SK-MEL-5 (cell line): ENCODE results near the gene CTNNA3. TPM values are rescaled to one million over a fixed set of nuclear protein-coding genes. Genes with fewer than 3 reads are reported as not detected.
"Not testable (repeated sequence)": the region's sequence is repeated elsewhere in the genome, so short reads cannot be mapped to it uniquely, and the experiment has no call there.

Experiments used
- DNase-seq: peaks from one replicate; pipeline ENCODE4 v3.0.0-alpha.2; 2016; ENCODE audit warnings: low read depth, low spot score
- in situ Hi-C: cut with HindIII; loops from 2 replicates; pipeline ENCODE4 v1.10.0; 2016; ENCODE audit warnings: low sequenced_read_pairs, high pct_unique_total_duplicates, low pct_unique_long_range_greater_than_20kb
- total RNA-seq: library from RNA; depleted of rRNA; stranded (reverse); fragments of >200 nt; shearing (Covaris generic); gene quantifications from 2 replicates; pipeline ENCODE4 v1.2.3, GENCODE V29; 2014

CTNNA3 gene
- total RNA-seq, 1 experiment from 2014 or later = not detected

- in situ Hi-C loops = no loop called here
- no peak for DNase-seq
Observed at GRCh38 chr10:67476201-67476600, 219.8 kb downstream of the CTNNA3 start.

DNA sequence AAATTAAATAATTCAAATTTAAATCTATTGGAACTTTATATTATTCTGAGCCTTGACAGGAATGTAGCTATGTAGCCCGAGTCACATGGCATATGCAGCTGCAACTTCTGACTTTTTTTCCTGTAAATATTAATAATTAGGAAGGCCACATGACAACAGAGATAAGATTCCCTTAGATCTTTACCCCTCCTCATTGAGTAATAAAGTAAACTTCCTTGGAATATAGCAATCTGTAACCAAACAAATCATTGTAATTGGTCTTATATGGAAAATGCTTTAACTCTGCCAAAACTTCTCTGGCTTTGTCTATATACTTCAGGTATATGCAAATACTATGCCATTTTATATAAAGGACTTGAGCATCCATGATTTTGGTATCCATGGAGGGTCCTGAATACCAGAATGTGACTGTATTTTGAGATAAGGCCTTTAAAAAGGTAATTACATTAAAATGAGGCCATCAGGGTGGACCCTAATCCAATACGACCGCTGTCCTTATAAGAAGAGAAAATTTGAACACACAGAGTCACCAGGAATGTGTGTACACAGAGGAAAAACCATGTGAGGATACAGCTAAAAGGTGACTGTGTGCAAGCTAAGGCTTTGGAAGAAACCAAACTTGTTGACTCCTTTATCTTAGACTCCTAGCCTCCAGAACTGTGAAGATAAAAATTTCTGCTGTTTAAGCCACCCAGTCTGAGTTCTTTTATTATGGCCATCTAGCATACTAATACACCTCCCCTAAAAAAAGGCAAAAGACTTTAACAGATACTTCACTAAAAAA is 222.0 kb downstream of the CTNNA3 start:
- in situ Hi-C loops = no loop called here

DNA sequence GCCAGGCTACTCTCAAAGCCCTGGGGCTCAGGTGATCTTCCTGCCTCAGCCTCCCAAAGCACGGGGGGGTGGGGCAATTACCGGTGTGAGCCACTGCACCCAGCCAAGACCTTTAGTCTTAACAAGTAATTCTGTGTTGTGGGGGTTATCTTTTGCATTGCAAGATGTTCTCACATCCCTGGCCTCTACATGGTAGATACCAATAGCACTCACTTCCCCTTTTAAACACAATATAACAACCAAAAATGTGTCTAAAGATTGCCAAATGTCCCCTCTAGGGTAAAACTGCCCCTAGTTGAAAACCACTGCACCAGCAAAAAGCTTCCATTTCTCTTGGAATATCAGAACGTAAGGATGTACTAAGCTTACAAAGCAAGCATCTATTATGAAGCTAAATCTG is 225.0 kb downstream of the CTNNA3 start:
- DNase-seq = no peak
- in situ Hi-C loops = no loop called here

More for the DNA sequence above, 222.0 kb downstream of the CTNNA3 start:
- DNase-seq = no peak

GRCh38 chr10:67464278-67464677 is 231.7 kb downstream of the CTNNA3 start:
- no peak for DNase-seq
- in situ Hi-C loops = no loop called here

DNA sequence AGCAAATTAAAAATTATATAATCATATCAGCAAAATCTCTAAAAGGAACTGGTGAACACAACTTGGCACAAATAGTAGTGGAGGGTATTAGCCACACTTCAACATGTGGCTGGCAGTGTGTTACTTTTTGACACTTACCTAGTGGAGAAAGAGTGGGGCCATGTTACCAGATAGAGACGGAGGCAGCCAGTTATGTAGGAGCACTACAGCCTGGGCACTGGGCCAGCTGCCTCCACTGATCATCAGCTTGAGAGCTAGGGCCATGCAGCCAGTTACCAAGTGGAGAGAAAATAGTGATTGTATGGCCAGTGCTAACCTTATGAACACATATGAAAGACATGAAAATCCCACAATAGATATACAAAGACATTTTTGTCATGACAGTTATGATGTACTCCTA is 243.1 kb downstream of the CTNNA3 start:
- no peak for DNase-seq
- in situ Hi-C loops = no loop called here

DNA sequence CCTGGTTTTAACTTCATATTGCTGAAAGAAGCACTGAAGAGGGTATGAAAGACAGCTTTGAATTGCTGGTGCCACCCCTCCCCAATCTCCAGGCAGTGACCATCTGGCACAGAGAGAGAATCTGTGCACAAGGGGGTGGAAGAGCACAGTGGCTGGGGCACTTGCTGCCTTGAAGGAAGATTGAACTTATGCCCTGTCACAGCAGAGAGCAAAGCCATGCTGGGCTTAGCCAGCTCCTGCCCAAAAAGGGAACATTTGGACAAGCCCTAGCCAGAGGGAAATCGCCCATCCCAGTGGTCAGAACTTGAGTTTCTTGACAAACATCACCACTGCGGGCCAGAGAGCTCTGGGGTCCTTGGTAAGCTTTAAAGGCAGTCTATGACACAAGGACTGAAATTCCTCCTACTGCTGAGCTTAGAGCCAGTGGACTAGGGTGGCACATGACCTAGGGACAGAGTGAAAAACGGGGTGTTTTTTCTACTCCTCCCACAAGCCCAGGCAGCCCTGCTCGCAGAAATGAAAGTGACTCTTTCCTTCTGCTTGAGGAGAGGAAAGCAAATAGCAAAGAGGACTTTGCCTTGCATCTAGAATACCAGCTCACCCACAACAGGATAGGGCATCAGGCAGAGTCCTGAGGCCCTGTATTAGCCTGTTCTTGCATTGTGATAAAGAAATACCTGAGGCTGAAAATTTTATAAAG is 257.2 kb downstream of the CTNNA3 start:
- no peak for DNase-seq

DNA sequence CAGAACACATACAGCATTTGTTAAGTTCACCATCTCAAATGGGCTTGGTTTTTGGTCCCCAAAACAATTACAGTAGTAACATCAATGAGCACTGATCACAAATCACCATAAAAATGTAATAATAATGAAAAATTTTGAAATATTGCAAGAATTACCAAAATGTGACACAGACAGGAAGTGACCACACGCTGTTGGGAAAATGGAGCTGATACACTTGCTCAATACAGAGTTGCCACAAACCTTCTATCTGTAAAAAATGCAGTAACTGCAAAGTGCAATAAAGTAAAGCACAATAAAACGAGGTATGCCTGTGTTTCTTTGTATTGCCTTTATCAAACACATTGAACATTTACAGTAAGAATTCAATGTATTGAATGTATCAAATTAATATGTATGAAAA is 262.7 kb downstream of the CTNNA3 start:
- no peak for DNase-seq
- in situ Hi-C loops = no loop called here

More for the DNA sequence above, 257.2 kb downstream of the CTNNA3 start:
- in situ Hi-C loops = no loop called here

DNA sequence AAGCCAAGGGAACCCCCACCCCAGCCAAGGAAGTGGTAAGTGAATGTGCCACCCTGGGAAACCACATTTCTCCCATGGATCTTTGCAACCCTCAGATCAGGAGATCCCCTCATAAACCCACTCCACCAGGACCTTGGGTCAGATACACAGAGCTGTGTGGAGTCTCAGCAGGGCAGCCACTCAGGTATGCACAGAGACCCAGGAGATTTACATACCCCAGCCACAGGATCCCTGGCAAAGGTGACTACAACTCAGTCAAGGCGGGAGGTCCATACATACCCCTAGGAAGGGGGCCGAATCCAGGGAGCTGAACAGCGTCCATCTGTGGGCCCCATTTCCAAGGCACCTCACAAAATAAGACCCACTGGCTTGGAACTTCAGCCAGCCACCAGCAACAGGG is 293.4 kb downstream of the CTNNA3 start:
- in situ Hi-C loops = no loop called here
- no peak for DNase-seq

DNA sequence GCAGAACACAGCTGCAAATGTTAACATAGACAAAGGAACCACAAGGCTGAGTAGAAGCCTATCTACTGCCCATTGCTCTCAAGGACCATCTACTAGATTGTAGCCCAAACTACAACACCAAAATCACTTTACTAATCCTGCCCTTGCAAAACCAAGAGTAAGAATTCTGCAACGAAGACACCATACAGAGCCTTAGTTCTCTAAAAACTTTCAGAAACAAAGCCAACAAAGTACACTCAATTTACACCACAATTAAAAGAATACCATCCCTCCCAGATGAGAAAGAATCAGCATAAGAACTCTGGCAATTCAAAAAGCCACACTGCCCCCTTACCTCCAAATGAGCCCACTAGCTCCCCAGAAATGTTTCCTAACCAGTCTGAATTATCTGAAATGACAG is 294.3 kb downstream of the CTNNA3 start:
- in situ Hi-C loops = no loop called here

GRCh38 chr10:67386841-67387533 is 309.0 kb downstream of the CTNNA3 start:
- DNase-seq, in situ Hi-C loops: not testable (repeated sequence)

More for the DNA sequence above, 294.3 kb downstream of the CTNNA3 start:
- no peak for DNase-seq

DNA sequence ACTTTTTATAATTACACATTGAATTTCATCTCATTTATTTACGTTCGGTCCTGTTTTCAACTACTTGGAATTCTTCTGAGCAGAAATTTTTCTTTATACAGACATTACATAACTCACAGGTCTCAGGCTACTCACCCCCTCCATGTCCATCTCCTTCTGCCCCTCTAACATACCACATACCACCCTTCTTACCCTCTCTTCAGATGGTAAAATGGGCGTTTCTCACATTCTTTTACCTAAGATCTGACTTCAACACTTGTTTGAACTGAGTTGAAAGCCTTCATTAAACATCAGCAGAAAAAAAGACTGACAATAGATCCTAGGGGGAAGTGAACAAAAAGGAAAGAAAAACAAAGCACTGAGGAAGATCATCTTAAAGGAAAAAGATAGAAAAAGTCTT is 309.7 kb downstream of the CTNNA3 start:
- no peak for DNase-seq
- in situ Hi-C loops = no loop called here

GRCh38 chr10:67385566-67385965 is 310.4 kb downstream of the CTNNA3 start:
- in situ Hi-C loops = no loop called here
- DNase-seq = no peak

DNA sequence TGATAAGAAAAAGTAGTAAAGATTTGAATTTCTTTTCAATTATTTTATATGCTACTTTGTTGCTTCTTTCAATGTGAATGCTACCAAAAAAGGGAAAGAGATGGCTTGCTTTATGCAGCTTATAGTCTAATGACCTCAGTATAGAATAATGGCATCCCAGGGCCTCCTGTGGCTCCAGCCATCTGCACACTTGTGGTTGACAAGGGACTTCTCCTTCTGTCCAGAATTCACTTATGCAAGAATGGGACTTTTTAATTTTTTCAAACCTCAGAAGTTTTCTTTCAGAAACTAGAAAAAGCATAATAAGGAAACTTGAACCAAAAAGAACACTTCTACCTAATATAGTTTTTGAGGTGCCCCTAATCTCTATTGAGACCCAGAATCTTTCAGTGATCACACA is 310.9 kb downstream of the CTNNA3 start:
- in situ Hi-C loops = no loop called here
- DNase-seq = no peak

- in situ Hi-C loops = no loop called here
- DNase-seq = no peak
Observed at GRCh38 chr10:67331121-67331910, 364.7 kb downstream of the CTNNA3 start.

- no peak for DNase-seq
- in situ Hi-C loops = no loop called here
Observed at GRCh38 chr10:67327626-67328535, 368.1 kb downstream of the CTNNA3 start.

DNA sequence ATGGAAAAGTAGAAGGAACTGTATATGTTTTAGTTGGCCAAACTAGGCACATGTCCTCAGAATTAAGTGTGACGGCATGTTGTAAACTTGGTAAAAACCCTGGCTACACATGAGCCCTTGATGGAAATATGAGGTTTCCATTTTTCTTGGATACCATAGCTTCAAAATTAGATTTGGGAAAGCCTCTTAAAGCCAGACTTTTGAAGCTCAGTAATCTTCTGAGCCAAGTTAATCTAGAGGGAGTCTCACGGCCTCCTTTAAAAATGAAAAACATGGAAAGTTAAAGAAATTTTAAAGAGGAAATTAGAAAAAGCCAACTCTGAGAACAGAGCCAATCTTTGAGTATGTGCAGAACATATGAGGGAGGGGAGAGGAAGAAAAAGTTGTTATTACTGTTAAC is 376.0 kb downstream of the CTNNA3 start:
- in situ Hi-C loops = no loop called here
- no peak for DNase-seq

GRCh38 chr10:67308912-67309311 is 387.1 kb downstream of the CTNNA3 start:
- in situ Hi-C loops = no loop called here
- DNase-seq = no peak
